ENCODE data around the gene STUB1.
A peak's percentile ranks its signal among the peaks of the same experiment; 100 is the strongest.

Gene STUB1

GRCh38 chr16:633336-634050 is 46.7 kb upstream of the STUB1 start:
- DNase-seq (ENCODE audit: extremely low spot score) = no peak
- CTCF ChIA-PET = no interaction called here
- TF ChIP-seq ELF4 (IDR thresholded peaks at IDR 0.05) (no peak), SUZ12 (IDR thresholded peaks at IDR 0.05) (no peak), ARNT (IDR thresholded peaks at IDR 0.05) (no peak), TARDBP (IDR thresholded peaks at IDR 0.05) (no peak), BHLHE40 (IDR thresholded peaks at IDR 0.05; ENCODE audit: borderline replicate concordance) (no peak), CTBP1 (IDR thresholded peaks at IDR 0.05; ENCODE audit: borderline replicate concordance) (no peak), ZNF384 (IDR thresholded peaks at IDR 0.05) (no peak), LEF1 (IDR thresholded peaks at IDR 0.05; ENCODE audit: borderline replicate concordance) (no peak), L3MBTL2 (conservative IDR thresholded peaks at IDR 0.05) (no peak), FOXM1 (IDR thresholded peaks at IDR 0.05; ENCODE audit: borderline replicate concordance) (no peak), HDGF (IDR thresholded peaks at IDR 0.05; ENCODE audit: borderline replicate concordance) (no peak), FOXK2 (IDR thresholded peaks at IDR 0.05) (no peak)
- POLR2A ChIA-PET = no interaction called here

- no peak for DNase-seq (ENCODE audit: extremely low spot score)
- POLR2A ChIA-PET = no interaction called here
- no peak for TF ChIP-seq L3MBTL2 (conservative IDR thresholded peaks at IDR 0.05)
- no peak for TF ChIP-seq TARDBP (IDR thresholded peaks at IDR 0.05)
- no peak for TF ChIP-seq FOXA1 (IDR thresholded peaks at IDR 0.05)
- no peak for TF ChIP-seq ARNT (IDR thresholded peaks at IDR 0.05)
- TF ChIP-seq FOXM1 (IDR thresholded peaks at IDR 0.05; ENCODE audit: borderline replicate concordance) = no peak
- CTCF ChIA-PET = no interaction called here
Observed at GRCh38 chr16:634051-634670, 46.0 kb upstream of the STUB1 start.

GRCh38 chr16:634996-635395 is 45.2 kb upstream of the STUB1 start:
- ChIA-PET CTCF (no interaction called here), POLR2A (no interaction called here)
- TF ChIP-seq FOXA1 (IDR thresholded peaks at IDR 0.05) (no peak), FOXM1 (IDR thresholded peaks at IDR 0.05; ENCODE audit: borderline replicate concordance) (no peak), SUZ12 (IDR thresholded peaks at IDR 0.05) (no peak), SP1 (IDR thresholded peaks at IDR 0.05) (no peak), ELF4 (IDR thresholded peaks at IDR 0.05) (no peak), ZNF384 (IDR thresholded peaks at IDR 0.05) (no peak), ARNT (IDR thresholded peaks at IDR 0.05) (no peak), PKNOX1 (IDR thresholded peaks at IDR 0.05) (no peak), BHLHE40 (IDR thresholded peaks at IDR 0.05; ENCODE audit: borderline replicate concordance) (no peak), CTBP1 (IDR thresholded peaks at IDR 0.05; ENCODE audit: borderline replicate concordance) (no peak), L3MBTL2 (conservative IDR thresholded peaks at IDR 0.05) (no peak), FOXK2 (IDR thresholded peaks at IDR 0.05) (no peak), LEF1 (IDR thresholded peaks at IDR 0.05; ENCODE audit: borderline replicate concordance) (no peak)
- DNase-seq (ENCODE audit: extremely low spot score) = no peak

- ChIA-PET POLR2A (interaction anchor here (0.7 to 3.9 kb wide), 10 partner anchors 11 to 51 kb away, joined by 3 to 21 read pairs (median 4); partner anchors contain the start of genes RHOT2 and WDR90), CTCF (no interaction called here)
- no peak for DNase-seq (ENCODE audit: extremely low spot score)
- TF ChIP-seq FOXA1 (IDR thresholded peaks at IDR 0.05) (no peak), L3MBTL2 (conservative IDR thresholded peaks at IDR 0.05) (peak; percentile 58)
Observed at GRCh38 chr16:635573-636205, 44.5 kb upstream of the STUB1 start.

GRCh38 chr16:636206-637080 is 43.8 kb upstream of the STUB1 start, which contains the start of gene METTL26:
Gene METTL26, minus strand, starts transcription at chr16:636305. Its CDS starts 15 bp downstream, at chr16:636290.
- TF ChIP-seq L3MBTL2 (conservative IDR thresholded peaks at IDR 0.05) (0 out of 2 replicates have a peak, but pooled peaks have one; percentile 16), CTBP1 (IDR thresholded peaks at IDR 0.05; ENCODE audit: borderline replicate concordance) (no peak), ARNT (IDR thresholded peaks at IDR 0.05) (peak; percentile 8; the same call in 1 of the 2 replicates)
- peak; percentile 89 for DNase-seq (ENCODE audit: extremely low spot score)
- CTCF ChIA-PET = interaction anchor here (0.7 kb wide), 1 partner anchor 12 kb away, joined by 3 read pairs; no protein-coding TSS in a partner anchor
- POLR2A ChIA-PET = interaction anchor here (0.7 to 3.9 kb wide), 13 partner anchors 9 to 109 kb away, joined by 3 to 21 read pairs (median 4); partner anchors contain the start of genes CAPN15, RHOT2 and WDR90

GRCh38 chr16:637081-638018 is 42.9 kb upstream of the STUB1 start:
- ChIA-PET POLR2A (interaction anchor here (0.8 to 3.9 kb wide), 8 partner anchors 8 to 110 kb away, joined by 3 to 21 read pairs (median 4); partner anchors contain the start of genes CAPN15 and WDR90), CTCF (interaction anchor here (1.1 kb wide), 1 partner anchor 15 kb away, joined by 4 read pairs; no protein-coding TSS in a partner anchor)
- TF ChIP-seq CTBP1 (IDR thresholded peaks at IDR 0.05; ENCODE audit: borderline replicate concordance) (no peak), NFRKB (IDR thresholded peaks at IDR 0.05) (no peak), L3MBTL2 (conservative IDR thresholded peaks at IDR 0.05) (no peak), ELF4 (IDR thresholded peaks at IDR 0.05) (no peak), HDGF (IDR thresholded peaks at IDR 0.05; ENCODE audit: borderline replicate concordance) (no peak), ARNT (IDR thresholded peaks at IDR 0.05) (no peak), FOXK2 (IDR thresholded peaks at IDR 0.05) (no peak), TARDBP (IDR thresholded peaks at IDR 0.05) (no peak), SUZ12 (IDR thresholded peaks at IDR 0.05) (no peak), FOXM1 (IDR thresholded peaks at IDR 0.05; ENCODE audit: borderline replicate concordance) (no peak), LEF1 (IDR thresholded peaks at IDR 0.05; ENCODE audit: borderline replicate concordance) (no peak), PKNOX1 (IDR thresholded peaks at IDR 0.05) (no peak), BHLHE40 (IDR thresholded peaks at IDR 0.05; ENCODE audit: borderline replicate concordance) (no peak), ZNF384 (IDR thresholded peaks at IDR 0.05) (no peak), SP1 (IDR thresholded peaks at IDR 0.05) (no peak), FOXA1 (IDR thresholded peaks at IDR 0.05) (no peak)
- peak; percentile 96 for DNase-seq (ENCODE audit: extremely low spot score)

Measured in HEK293T (cell line).